ENCODE results near the gene NPW. TPM values are rescaled to one million over a fixed set of nuclear protein-coding genes. Genes with fewer than 3 reads are reported as not detected.
"Not testable (repeated sequence)": the region's sequence is repeated elsewhere in the genome, so short reads cannot be mapped to it uniquely, and the experiment has no call there.

The NPW gene
- total and polyA plus RNA-seq, 2 experiments from 2014 or later = 3.0 TPM; not detected in 1

GRCh38 chr16:2008009-2008526, 11.5 kb upstream of the NPW start:
- Histone ChIP-seq H3K27ac (peak overlapping the region; percentile 93), H3K4me2 (ENCODE audit: unreplicated experiment) (peak overlapping the region; percentile 97), H3K79me2 (ENCODE audit: insufficient read depth) (peaks cover 77% of the 10 kb centered on the region), H3K27me3 (replicated peaks; ENCODE audit: insufficient read depth) (no peaks in the 10 kb centered on the region), H3K9me3 (ENCODE audit: low read depth) (no peaks in the 10 kb centered on the region), H3K9ac (peak overlapping the region; percentile 91), H3K4me3 (peak overlapping the region; percentile 85), H2AFZ (no peak overlapping the region), H3K36me3 (ENCODE audit: low read depth) (no peaks in the 10 kb centered on the region), H3K4me1 (ENCODE audit: insufficient read depth) (peaks cover 21% of the 10 kb centered on the region), H3K9me2 (ENCODE audit: insufficient read depth) (no peaks in the 10 kb centered on the region), H4K20me1 (ENCODE audit: insufficient read depth) (peaks cover 11% of the 10 kb centered on the region; the same call in 1 of the 2 replicates), H3F3A (ENCODE audit: insufficient read depth) (peaks cover 17% of the 10 kb centered on the region)
- in situ Hi-C loops (cut with MboI) = no loop called here
- DNase-seq = peak; percentile 96
- 5 to 8% methylated on average over 15 of the region's 15 CpGs for WGBS, 2 experiments (ENCODE audit: low coverage in 1 of 2, low lambda C conversion rate in 2 of 2, missing lambda C conversion rate in 2 of 2)
- no peak for TF ChIP-seq EZH2 (IDR thresholded peaks at IDR 0.05; ENCODE audit: insufficient read depth, poor library complexity, severe bottlenecking)
- no peak for TF ChIP-seq EZH2phosphoT487 (IDR thresholded peaks at IDR 0.05; ENCODE audit: insufficient read depth, low read depth)

DNA sequence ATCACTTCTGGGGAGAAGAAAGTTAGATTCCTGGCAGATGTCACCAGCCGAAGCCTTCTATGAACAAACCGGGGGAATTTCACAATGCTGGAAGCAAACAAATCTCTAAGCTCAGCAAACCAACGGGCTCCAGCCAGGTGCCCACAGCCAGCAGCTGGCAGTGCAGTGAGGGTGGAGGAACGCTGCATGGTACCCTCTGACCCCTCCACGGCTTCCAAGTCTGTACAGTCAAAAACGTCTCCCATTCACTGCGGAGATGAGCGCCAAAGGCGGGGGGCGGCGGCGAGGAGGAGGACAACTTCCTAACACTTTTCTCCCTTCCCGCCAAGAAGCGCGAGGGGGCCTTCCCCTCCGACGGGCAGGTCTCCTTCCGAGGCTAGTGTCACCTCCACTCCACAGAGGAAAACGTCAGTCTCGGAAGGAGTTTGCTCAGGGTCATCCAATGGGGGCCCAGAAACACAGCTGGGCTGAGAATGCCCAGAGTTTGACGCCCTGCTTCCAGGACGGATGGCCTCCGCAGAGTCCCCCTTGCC, 10.9 kb upstream of the NPW start:
- in situ Hi-C loops (cut with MboI) = no loop called here
- Histone ChIP-seq H3K4me2 (ENCODE audit: unreplicated experiment) (peak overlapping the region; percentile 97), H4K20me1 (ENCODE audit: insufficient read depth) (peaks cover 11% of the 10 kb centered on the region; the same call in 1 of the 2 replicates), H2AFZ (0 out of 2 replicates have a peak overlapping the region, but pooled peaks have one; percentile 2), H3K27me3 (replicated peaks; ENCODE audit: insufficient read depth) (no peaks in the 10 kb centered on the region), H3K36me3 (ENCODE audit: low read depth) (no peaks in the 10 kb centered on the region), H3K79me2 (ENCODE audit: insufficient read depth) (peaks cover 70% of the 10 kb centered on the region), H3K9me2 (ENCODE audit: insufficient read depth) (no peaks in the 10 kb centered on the region), H3K4me3 (peak overlapping the region; percentile 85), H3K4me1 (ENCODE audit: insufficient read depth) (peaks cover 18% of the 10 kb centered on the region), H3K9me3 (ENCODE audit: low read depth) (no peaks in the 10 kb centered on the region), H3F3A (ENCODE audit: insufficient read depth) (peaks cover 17% of the 10 kb centered on the region), H3K9ac (peak overlapping the region; percentile 91), H3K27ac (peak overlapping the region; percentile 93)
- TF ChIP-seq EZH2 (IDR thresholded peaks at IDR 0.05; ENCODE audit: insufficient read depth, poor library complexity, severe bottlenecking) (no peak), EZH2phosphoT487 (IDR thresholded peaks at IDR 0.05; ENCODE audit: insufficient read depth, low read depth) (no peak)
- WGBS, 2 experiments (ENCODE audit: low coverage in 1 of 2, low lambda C conversion rate in 2 of 2, missing lambda C conversion rate in 2 of 2) = 1% methylated on average over 23 of the region's 23 CpGs
- DNase-seq = peak; percentile 84

- Histone ChIP-seq H3F3A (ENCODE audit: insufficient read depth) (peaks cover 17% of the 10 kb centered on the region), H3K9me2 (ENCODE audit: insufficient read depth) (no peaks in the 10 kb centered on the region), H3K4me2 (ENCODE audit: unreplicated experiment) (peak overlapping the region; percentile 97), H3K4me3 (peak overlapping the region; percentile 85), H3K9ac (peak overlapping the region; percentile 91), H4K20me1 (ENCODE audit: insufficient read depth) (peaks cover 11% of the 10 kb centered on the region; the same call in 1 of the 2 replicates), H3K27me3 (replicated peaks; ENCODE audit: insufficient read depth) (no peaks in the 10 kb centered on the region), H3K4me1 (ENCODE audit: insufficient read depth) (peaks cover 18% of the 10 kb centered on the region), H3K36me3 (ENCODE audit: low read depth) (no peaks in the 10 kb centered on the region), H2AFZ (0 out of 2 replicates have a peak overlapping the region, but pooled peaks have one; percentile 2), H3K79me2 (ENCODE audit: insufficient read depth) (peaks cover 65% of the 10 kb centered on the region), H3K27ac (peak overlapping the region; percentile 93), H3K9me3 (ENCODE audit: low read depth) (no peaks in the 10 kb centered on the region)
- no peak for TF ChIP-seq EZH2phosphoT487 (IDR thresholded peaks at IDR 0.05; ENCODE audit: insufficient read depth, low read depth)
- TF ChIP-seq EZH2 (IDR thresholded peaks at IDR 0.05; ENCODE audit: insufficient read depth, poor library complexity, severe bottlenecking) = no peak
- in situ Hi-C loops (cut with MboI) = no loop called here
- WGBS, 2 experiments (ENCODE audit: low coverage in 1 of 2, low lambda C conversion rate in 2 of 2, missing lambda C conversion rate in 2 of 2) = 1% methylated on average over 14 to 49 of the region's 55 CpGs
- DNase-seq = peak; percentile 45
Measured at GRCh38 chr16:2009164-2009711, 10.3 kb upstream of the NPW start.

- Histone ChIP-seq H3K9me2 (ENCODE audit: insufficient read depth) (no peaks in the 10 kb centered on the region), H3K9ac (peak within 1 kb of the TSS; percentile 91), H3K79me2 (ENCODE audit: insufficient read depth) (peaks cover 58% of the 10 kb centered on the region), H4K20me1 (ENCODE audit: insufficient read depth) (peaks cover 6% of the 10 kb centered on the region; the same call in 1 of the 2 replicates), H3K27ac (peak within 1 kb of the TSS; percentile 93), H3K4me2 (ENCODE audit: unreplicated experiment) (peak within 1 kb of the TSS; percentile 97), H3K27me3 (replicated peaks; ENCODE audit: insufficient read depth) (no peaks in the 10 kb centered on the region), H3K4me1 (ENCODE audit: insufficient read depth) (peaks cover 18% of the 10 kb centered on the region), H3F3A (ENCODE audit: insufficient read depth) (peaks cover 17% of the 10 kb centered on the region), H2AFZ (peak within 1 kb of the TSS; percentile 66), H3K4me3 (peak within 1 kb of the TSS; percentile 85), H3K36me3 (ENCODE audit: low read depth) (no peaks in the 10 kb centered on the region), H3K9me3 (ENCODE audit: low read depth) (no peaks in the 10 kb centered on the region)
- peak; percentile 95 for DNase-seq
- TF ChIP-seq EZH2phosphoT487 (IDR thresholded peaks at IDR 0.05; ENCODE audit: insufficient read depth, low read depth) = no peak
- no peak for TF ChIP-seq EZH2 (IDR thresholded peaks at IDR 0.05; ENCODE audit: insufficient read depth, poor library complexity, severe bottlenecking)
- in situ Hi-C loops (cut with MboI) = no loop called here
- WGBS, 2 experiments (ENCODE audit: low coverage in 1 of 2, low lambda C conversion rate in 2 of 2, missing lambda C conversion rate in 2 of 2) = 1 to 2% methylated on average over 41 to 46 of the region's 52 CpGs
Measured at GRCh38 chr16:2009791-2010510, 9.6 kb upstream of the NPW start, which contains the start of gene ZNF598. TSS of gene ZNF598 (minus strand) at chr16:2009821.

GRCh38 chr16:2011726-2012125, 7.9 kb upstream of the NPW start:
- H3K9ac ChIP-seq; H3K27ac ChIP-seq; H3K4me2 ChIP-seq (ENCODE audit: unreplicated experiment); H3K9me3 ChIP-seq (ENCODE audit: low read depth); in situ Hi-C loops (cut with MboI); H3K4me3 ChIP-seq; H4K20me1 ChIP-seq (ENCODE audit: insufficient read depth); H3K9me2 ChIP-seq (ENCODE audit: insufficient read depth); H3K36me3 ChIP-seq (ENCODE audit: low read depth); H2AFZ ChIP-seq; H3K27me3 ChIP-seq (replicated peaks; ENCODE audit: insufficient read depth); DNase-seq: not testable (repeated sequence)
- Histone ChIP-seq H3F3A (ENCODE audit: insufficient read depth) (peaks cover 17% of the 10 kb centered on the region), H3K79me2 (ENCODE audit: insufficient read depth) (peaks cover 40% of the 10 kb centered on the region), H3K4me1 (ENCODE audit: insufficient read depth) (peaks cover 18% of the 10 kb centered on the region)
- 90 to 92% methylated on average over 9 of the region's 9 CpGs for WGBS, 2 experiments (ENCODE audit: low coverage in 1 of 2, low lambda C conversion rate in 2 of 2, missing lambda C conversion rate in 2 of 2)

Measured in GM23248 (cell line).